ENCODE results near the gene MYO18A. TPM values are rescaled to one million over a fixed set of nuclear protein-coding genes. Genes with fewer than 3 reads are reported as not detected.

The MYO18A gene
- total RNA-seq, 2 donors from 2014 or later, result 43.8 to 56.7 TPM

DNA sequence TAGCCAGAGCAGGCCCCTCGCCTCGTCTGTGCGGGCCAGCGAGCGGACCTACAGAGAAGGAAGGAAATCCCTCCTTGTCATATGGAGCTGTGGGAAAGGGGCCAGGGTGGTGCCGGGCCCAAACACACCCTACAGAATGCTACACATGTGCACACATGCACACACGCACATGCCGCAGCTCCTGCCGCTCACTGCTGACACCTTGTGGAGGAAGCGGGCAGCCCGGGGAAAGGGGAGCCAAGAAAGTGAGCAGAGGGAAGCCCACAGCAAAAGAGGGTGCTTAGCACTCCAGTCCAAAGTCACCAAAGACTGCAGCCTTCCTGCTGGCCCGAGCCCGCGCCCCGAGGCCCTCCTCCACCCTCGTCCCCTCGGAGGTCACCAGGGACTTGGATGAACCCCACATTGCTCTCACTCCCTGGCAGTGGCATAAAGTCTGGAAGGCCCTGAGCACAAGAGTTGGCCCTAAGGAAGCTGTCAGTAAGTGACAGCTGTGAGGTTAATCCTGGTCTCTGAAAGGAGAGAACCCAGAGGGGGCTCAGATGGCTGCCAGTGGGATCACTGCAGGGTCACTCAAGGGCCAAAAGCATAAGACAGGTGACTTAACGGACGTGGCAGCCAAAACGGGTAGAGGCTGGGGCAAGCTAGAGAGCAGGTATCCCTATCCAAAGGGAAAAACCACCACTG is 68.2 kb downstream of the MYO18A start:
- peaks cover 6% of the 10 kb centered on the region for H3K4me1 Mint-ChIP-seq
- Histone ChIP-seq H3K4me3 (ENCODE audit: low read length) (no peak overlapping the region), H3K4me1 (ENCODE audit: control insufficient read depth, insufficient read depth, low read length) (no peaks in the 10 kb centered on the region), H3K27ac (ENCODE audit: low read depth, low read length) (peak overlapping the region; percentile 22), H3K9ac (ENCODE audit: extremely low read depth, low read length, poor library complexity, severe bottlenecking) (no peak overlapping the region), H3K9me3 (ENCODE audit: control insufficient read depth, low read length) (no peaks in the 10 kb centered on the region), H3K36me3 (ENCODE audit: control insufficient read depth, insufficient read depth, low read length) (no peaks in the 10 kb centered on the region), H3K27me3 (ENCODE audit: control insufficient read depth, insufficient read depth, low read length, poor library complexity, severe bottlenecking) (no peaks in the 10 kb centered on the region)
- TF ChIP-seq, protein P1, sequence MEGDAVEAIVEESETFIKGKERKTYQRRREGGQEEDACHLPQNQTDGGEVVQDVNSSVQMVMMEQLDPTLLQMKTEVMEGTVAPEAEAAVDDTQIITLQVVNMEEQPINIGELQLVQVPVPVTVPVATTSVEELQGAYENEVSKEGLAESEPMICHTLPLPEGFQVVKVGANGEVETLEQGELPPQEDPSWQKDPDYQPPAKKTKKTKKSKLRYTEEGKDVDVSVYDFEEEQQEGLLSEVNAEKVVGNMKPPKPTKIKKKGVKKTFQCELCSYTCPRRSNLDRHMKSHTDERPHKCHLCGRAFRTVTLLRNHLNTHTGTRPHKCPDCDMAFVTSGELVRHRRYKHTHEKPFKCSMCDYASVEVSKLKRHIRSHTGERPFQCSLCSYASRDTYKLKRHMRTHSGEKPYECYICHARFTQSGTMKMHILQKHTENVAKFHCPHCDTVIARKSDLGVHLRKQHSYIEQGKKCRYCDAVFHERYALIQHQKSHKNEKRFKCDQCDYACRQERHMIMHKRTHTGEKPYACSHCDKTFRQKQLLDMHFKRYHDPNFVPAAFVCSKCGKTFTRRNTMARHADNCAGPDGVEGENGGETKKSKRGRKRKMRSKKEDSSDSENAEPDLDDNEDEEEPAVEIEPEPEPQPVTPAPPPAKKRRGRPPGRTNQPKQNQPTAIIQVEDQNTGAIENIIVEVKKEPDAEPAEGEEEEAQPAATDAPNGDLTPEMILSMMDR (conservative IDR thresholded peaks at IDR 0.05), result peak; percentile 95
- no peak overlapping the region for H3K4me3 Mint-ChIP-seq
- H3K36me3 Mint-ChIP-seq (ENCODE audit: low read depth), result peaks cover 31% of the 10 kb centered on the region
- no peaks in the 10 kb centered on the region for H3K27me3 Mint-ChIP-seq (ENCODE audit: insufficient read depth)
- WGBS, 2 experiments (ENCODE audit: insufficient coverage in 1 of 2, insufficient read length in 1 of 2), result 43 to 46% methylated on average over 8 to 18 of the region's 20 CpGs
- DNase-seq, result peak; percentile 96
- no peak overlapping the region for H3K27ac Mint-ChIP-seq
- no peaks in the 10 kb centered on the region for H3K9me3 Mint-ChIP-seq

DNA sequence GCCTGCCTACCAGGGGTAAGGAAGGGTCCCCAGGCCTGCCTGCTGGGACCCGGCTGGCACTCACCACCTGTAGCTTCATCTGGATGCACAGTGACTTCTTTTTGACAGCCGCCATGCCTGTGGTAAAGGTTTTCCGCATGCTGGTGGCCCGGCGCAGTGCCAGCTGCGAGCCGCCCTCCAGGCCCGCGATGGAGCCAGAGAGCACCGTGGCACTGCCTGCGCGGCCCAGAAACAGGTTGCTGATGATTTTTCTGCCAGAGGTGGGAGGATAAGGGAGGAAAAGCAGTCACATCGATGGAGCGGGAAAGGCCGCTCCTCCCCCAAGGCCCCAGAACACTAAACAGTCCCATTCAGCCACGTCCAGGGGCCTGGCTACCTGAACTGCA is 69.8 kb downstream of the MYO18A start:
- peaks cover 38% of the 10 kb centered on the region for H3K36me3 Mint-ChIP-seq (ENCODE audit: low read depth)
- H3K27me3 Mint-ChIP-seq (ENCODE audit: insufficient read depth), result no peaks in the 10 kb centered on the region
- no peak overlapping the region for H3K9ac ChIP-seq (ENCODE audit: extremely low read depth, low read length, poor library complexity, severe bottlenecking)
- H3K27ac ChIP-seq (ENCODE audit: low read depth, low read length), result no peak overlapping the region
- no peak overlapping the region for H3K4me3 ChIP-seq (ENCODE audit: low read length)
- H3K4me3 Mint-ChIP-seq, result no peak overlapping the region
- H3K4me1 ChIP-seq (ENCODE audit: control insufficient read depth, insufficient read depth, low read length), result no peaks in the 10 kb centered on the region
- no peaks in the 10 kb centered on the region for H3K27me3 ChIP-seq (ENCODE audit: control insufficient read depth, insufficient read depth, low read length, poor library complexity, severe bottlenecking)
- no peak for DNase-seq
- H3K36me3 ChIP-seq (ENCODE audit: control insufficient read depth, insufficient read depth, low read length), result no peaks in the 10 kb centered on the region
- H3K9me3 Mint-ChIP-seq, result no peaks in the 10 kb centered on the region
- H3K4me1 Mint-ChIP-seq, result peaks cover 4% of the 10 kb centered on the region
- TF ChIP-seq, protein P1 (conservative IDR thresholded peaks at IDR 0.05), result no peak
- WGBS, 2 experiments (ENCODE audit: insufficient coverage in 1 of 2, insufficient read length in 1 of 2), result 93 to 97% methylated on average over 13 to 16 of the region's 16 CpGs
- H3K27ac Mint-ChIP-seq, result no peak overlapping the region
- H3K9me3 ChIP-seq (ENCODE audit: control insufficient read depth, low read length), result no peaks in the 10 kb centered on the region

- Histone ChIP-seq H3K9me3 (ENCODE audit: control insufficient read depth, low read length) (no peaks in the 10 kb centered on the region), H3K36me3 (ENCODE audit: control insufficient read depth, insufficient read depth, low read length) (no peaks in the 10 kb centered on the region), H3K9ac (ENCODE audit: extremely low read depth, low read length, poor library complexity, severe bottlenecking) (no peak overlapping the region), H3K27ac (ENCODE audit: low read depth, low read length) (peak overlapping the region; percentile 12), H3K27me3 (ENCODE audit: control insufficient read depth, insufficient read depth, low read length, poor library complexity, severe bottlenecking) (no peaks in the 10 kb centered on the region), H3K4me1 (ENCODE audit: control insufficient read depth, insufficient read depth, low read length) (no peaks in the 10 kb centered on the region), H3K4me3 (ENCODE audit: low read length) (no peak overlapping the region)
- Mint-ChIP-seq H3K27me3 (ENCODE audit: insufficient read depth) (no peaks in the 10 kb centered on the region), H3K9me3 (no peaks in the 10 kb centered on the region), H3K4me1 (peaks cover 4% of the 10 kb centered on the region), H3K36me3 (ENCODE audit: low read depth) (peaks cover 42% of the 10 kb centered on the region), H3K27ac (peak overlapping the region; percentile 23), H3K4me3 (no peak overlapping the region)
- DNase-seq, result no peak
- 85 to 89% methylated on average over 32 of the region's 32 CpGs for WGBS, 2 experiments (ENCODE audit: insufficient coverage in 1 of 2, insufficient read length in 1 of 2)
- TF ChIP-seq, protein P1 (conservative IDR thresholded peaks at IDR 0.05), result no peak
These were observed 70.5 kb downstream of the MYO18A start for GRCh38 chr17:29109477-29110371.

All from endodermal cell (in vitro differentiated cells).